Hematopoietic multipotent progenitor cell treated with erythropoietin and hydrocortisone succinate and interleukin-3 and kit ligand, for 6 days (in vitro differentiated cells): Measurements from ENCODE around the gene IL1RAPL2.
A peak's percentile ranks its signal among the peaks of the same experiment; 100 is the strongest.
"Not testable (repeated sequence)": the region's sequence is repeated elsewhere in the genome, so short reads cannot be mapped to it uniquely, and the experiment has no call there.

ENCODE experiments used
- DNase-seq: peaks from one replicate; pipeline ENCODE4 v3.0.0-alpha.2; 2015

The IL1RAPL2 gene

GRCh38 chrX:104565791-104566680 lies at the start of gene IL1RAPL2:
Gene IL1RAPL2, plus strand, starts transcription at chrX:104566199.
- DNase-seq: peak; percentile 27

GRCh38 chrX:104522386-104522785 lies 43.6 kb upstream of the IL1RAPL2 start:
- DNase-seq: no peak

- no peak for DNase-seq
Measured at GRCh38 chrX:104523858-104524257, 42.1 kb upstream of the IL1RAPL2 start.

GRCh38 chrX:104539081-104539480 lies 26.9 kb upstream of the IL1RAPL2 start:
- DNase-seq: no peak

DNA sequence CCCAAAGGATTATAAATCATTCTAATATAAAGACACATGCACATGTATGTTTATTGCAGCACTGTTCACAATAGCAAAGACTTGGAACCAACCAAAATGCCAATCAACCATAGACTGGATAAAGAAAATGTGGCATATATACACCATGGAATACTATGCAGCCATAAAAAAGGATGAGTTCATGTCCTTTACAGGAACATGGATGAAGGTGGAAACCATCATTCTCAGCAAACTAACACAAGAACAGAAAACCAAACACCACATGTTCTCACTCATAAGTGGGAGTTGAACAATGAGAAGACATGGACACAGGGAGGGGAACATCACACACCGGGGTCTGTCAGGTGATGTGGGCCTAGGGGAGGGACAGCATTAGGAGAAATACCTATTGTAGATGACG lies 23.6 kb upstream of the IL1RAPL2 start:
- DNase-seq: not testable (repeated sequence)

- no peak for DNase-seq
Measured at GRCh38 chrX:104564335-104564734, 1.7 kb upstream of the IL1RAPL2 start.

- DNase-seq: no peak
Measured at GRCh38 chrX:104564921-104565703, 887 bp upstream of the IL1RAPL2 start.

DNA sequence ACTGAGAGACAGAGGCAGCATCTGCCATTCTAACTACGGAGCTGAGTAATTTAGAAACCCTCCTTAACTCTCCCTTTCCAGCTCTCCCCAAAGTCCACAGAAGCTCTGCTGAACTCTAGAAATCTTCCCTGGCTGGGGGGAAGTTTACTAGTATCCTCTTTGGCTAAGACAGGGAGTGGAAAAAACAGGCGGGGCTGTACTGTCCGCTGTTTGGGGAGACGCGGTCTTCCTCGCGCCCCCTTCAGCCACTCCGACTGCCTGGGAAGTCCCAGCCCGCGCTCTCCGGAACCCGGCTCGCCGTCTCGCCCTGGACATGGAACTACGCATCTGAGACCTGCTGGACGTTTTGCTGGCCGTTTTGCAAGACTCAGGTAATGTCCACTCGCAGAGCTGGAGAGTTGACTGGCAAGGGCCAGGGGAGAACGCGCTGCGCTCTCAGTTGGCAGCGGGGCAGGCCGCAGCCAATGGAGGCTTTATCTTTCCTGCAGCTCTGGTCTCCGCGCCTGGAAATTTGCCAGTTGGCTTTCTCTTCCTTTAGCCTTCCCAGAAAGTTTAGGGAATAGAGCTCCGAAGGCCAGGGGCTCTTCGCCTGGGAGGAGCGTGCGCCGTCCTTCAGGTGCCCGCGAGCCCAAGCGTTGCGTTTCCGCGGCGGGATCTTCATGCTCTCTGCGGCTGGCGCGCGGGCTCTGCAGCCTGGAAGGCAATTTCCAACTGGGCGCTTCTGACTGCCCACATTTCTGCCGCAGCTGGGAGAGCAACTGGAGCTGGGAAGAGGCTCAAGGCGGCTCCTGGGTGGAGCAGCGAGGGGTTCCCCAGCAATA lies 892 bp downstream of the IL1RAPL2 start:
- no peak for DNase-seq

DNA sequence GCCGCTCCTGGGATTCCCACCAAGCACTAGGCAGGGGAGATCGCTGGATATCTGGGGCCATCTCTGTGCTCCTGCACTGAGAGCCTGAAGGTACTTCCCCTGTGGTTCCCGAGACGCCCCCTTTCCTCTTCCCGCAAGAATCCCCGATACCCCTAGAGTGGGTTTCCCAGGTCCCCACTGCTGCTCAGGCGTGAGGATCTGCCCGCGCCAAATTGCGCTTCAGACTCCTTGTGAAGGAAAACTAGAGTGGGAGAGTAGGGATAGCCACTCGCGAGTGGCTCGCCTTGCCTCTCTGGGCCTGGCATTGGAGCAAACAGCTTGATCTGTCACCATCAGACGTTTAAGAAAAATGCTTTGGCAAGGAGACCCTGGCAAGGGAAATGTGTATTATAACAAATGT lies 1.5 kb downstream of the IL1RAPL2 start:
- DNase-seq: no peak

DNA sequence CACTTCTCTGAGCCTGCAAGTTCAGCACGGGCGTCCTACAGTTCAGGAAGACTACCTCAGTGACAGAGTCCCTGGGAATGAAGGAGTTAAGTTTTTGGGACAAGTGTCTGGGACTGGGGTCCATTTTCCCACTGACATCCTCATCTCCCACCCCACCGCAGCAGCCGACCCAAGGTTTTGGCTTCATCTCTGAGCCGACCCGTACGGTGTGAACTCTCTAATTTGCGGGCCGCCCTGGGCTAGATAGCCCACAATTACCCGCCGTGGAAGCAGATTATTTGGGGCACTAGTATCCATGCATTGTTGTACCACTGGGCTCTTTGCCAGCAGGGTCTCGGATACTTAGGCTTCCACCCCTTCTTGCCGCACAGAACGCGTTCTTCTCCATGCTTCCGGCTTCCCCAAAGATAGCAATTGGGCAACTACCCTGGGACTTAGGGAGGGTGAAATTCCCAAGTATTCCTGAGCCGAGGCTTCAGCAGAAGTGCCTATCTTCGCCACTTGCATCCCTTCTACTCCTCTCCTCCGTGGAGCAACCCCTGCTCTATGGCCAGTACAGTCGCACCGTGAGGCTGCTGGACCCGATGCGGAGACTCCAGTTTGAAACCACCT lies 2.4 kb downstream of the IL1RAPL2 start:
- DNase-seq: no peak

- DNase-seq: no peak
Measured at GRCh38 chrX:104618106-104618895, 52.3 kb downstream of the IL1RAPL2 start.

GRCh38 chrX:104621781-104622180 lies 55.8 kb downstream of the IL1RAPL2 start:
- no peak for DNase-seq

GRCh38 chrX:104641176-104641575 lies 75.2 kb downstream of the IL1RAPL2 start:
- no peak for DNase-seq

DNA sequence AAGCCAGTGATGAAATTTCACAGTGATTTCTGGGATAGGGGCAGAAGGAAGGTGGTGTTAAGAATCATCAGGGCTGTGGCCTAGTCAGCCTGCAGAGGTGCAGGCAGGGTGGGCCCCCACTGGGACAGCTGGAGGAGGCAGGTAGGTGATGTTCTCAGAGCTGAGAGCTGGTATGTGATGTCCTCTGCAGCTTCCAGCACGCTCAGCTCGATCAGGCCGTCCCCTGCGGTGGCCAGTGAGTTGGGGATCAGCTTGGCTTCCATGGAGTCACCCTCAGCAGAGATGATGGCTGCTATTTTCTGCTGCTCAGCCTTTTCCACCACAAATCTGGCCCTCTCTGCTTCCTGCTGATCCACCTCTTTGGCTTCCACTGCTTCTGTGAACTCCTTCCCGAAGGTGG lies 81.1 kb downstream of the IL1RAPL2 start:
- no peak for DNase-seq

DNA sequence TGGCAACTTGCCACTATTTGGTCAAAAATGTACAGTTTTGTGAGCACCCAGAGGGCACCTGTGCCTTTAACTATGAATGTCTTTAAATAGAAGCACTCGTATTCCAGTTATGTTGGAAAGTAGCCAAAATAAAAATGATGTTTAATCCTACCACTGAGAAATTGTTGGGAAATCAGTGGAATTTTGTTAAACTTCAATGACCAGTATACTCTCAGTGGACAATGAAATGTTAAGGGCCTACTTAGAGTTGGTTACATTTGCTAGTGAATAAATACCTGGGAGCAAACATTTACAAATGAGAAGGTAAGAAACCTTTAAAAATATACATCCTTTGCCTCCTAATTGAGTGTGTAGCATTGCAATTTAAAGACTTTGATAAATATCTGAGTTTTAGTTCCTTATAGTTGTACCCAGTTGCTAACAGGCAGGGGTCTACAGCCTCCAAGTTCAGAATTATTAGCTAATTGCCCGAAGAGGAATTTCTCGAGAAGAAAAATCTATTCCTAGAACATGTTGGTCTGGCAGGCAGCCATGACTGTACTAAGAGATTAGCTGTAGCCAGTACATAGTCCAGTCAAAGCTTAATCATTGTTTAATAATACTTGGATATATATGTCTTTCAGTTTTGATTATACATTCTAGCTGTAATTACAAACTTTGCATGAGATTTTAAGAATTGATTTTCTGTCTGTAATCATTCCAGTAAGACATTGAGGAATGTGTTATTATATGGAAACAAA lies 93.2 kb downstream of the IL1RAPL2 start:
- no peak for DNase-seq

- DNase-seq: no peak
Measured at GRCh38 chrX:104660092-104660491, 94.1 kb downstream of the IL1RAPL2 start.

DNA sequence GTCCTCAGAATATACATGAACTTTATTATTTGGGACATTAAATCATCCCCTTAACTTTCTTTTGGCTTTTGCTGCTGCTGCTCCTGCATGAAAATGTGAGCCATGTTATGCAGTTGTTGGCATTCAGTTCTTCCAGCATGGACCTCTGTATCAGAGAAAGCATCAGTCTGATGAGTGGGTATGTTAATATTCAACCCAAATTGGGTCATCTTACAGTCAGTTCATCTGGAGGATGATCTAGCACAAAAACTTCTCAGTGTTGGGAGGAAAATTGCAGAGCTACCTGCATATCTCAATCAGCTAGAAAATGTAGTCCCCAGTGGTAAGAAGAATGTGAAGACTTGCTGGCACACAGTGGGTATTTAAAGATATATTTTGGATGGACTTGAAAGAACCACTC lies 96.7 kb downstream of the IL1RAPL2 start:
- no peak for DNase-seq

DNA sequence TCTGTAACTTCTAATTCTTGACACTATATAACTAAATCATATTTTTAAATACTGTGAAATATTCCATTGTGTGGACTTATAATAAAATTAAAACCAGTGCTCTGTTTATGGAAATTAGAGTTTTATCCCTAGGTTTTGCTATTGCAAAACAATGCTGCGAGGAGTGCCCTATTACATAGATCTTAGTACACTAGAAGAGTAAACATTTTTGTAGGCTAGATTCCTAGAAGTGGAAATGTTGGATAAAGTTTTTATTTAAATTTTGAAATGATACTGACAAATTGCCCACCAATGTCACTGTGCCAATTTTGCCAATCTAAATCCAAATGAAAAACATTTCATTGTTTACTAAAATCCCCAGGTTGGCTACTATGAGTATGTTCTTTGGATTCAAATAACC lies 99.7 kb downstream of the IL1RAPL2 start:
- DNase-seq: no peak

GRCh38 chrX:104668550-104668949 lies 102.6 kb downstream of the IL1RAPL2 start:
- DNase-seq: peak; percentile 2

GRCh38 chrX:104669063-104669462 lies 103.1 kb downstream of the IL1RAPL2 start:
- no peak for DNase-seq

DNA sequence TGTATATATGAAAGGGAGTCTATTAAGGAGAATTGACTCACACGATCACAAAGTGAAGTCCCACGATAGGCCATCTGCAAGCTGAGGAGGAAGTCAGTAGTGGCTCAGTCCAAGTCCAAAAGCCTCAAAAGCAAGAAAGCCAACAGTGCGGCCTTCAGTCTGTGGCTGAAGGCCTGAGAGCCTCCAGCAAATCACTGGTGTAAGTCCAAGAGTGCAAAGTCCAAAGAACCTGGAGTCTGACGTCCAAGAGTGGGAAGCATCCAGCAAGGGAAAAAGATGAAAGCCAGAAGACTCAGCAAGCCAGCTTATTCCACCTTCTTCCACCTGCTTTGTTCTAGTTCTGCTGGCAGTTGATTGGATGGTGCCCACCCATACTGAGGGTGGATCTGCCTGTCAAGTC lies 104.1 kb downstream of the IL1RAPL2 start:
- DNase-seq: no peak
